Activated CD4-positive, CD25-positive, alpha-beta regulatory T cell treated with anti-CD3 and anti-CD28 coated beads, Interleukin-2, amount 50 U/mL, for 72 hours (primary cell): ENCODE data around the gene ST6GAL1.
"Not testable (repeated sequence)": the region's sequence is repeated elsewhere in the genome, so short reads cannot be mapped to it uniquely, and the experiment has no call there.

Source experiments
- DNase-seq: peaks from one replicate; pipeline ENCODE4 v3.0.0; 2021

The ST6GAL1 gene

GRCh38 chr3:187025254-187025655 lies 94.9 kb downstream of the ST6GAL1 start:
- DNase-seq: no peak

- peak; percentile 53 for DNase-seq
Observed at GRCh38 chr3:187025656-187026316, 95.5 kb downstream of the ST6GAL1 start.

DNA sequence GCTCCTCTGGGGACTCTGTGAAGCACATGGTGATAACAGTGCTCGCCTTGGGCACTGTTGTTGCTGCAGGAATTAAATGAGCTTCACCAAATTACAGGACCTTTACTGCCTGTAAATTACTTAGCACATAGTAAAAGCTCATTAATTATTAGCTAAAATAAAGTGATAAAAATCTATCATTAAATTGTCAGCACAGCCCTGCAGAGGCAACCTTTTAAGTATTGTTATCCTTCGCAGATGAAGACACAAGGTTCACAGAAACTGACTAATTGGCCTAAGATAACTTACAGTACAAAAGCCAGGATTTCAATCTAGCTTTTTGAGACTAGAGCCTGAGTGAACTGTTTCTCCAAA lies 96.0 kb downstream of the ST6GAL1 start:
- no peak for DNase-seq

GRCh38 chr3:187027531-187028278 lies 97.4 kb downstream of the ST6GAL1 start:
- peak; percentile 48 for DNase-seq

GRCh38 chr3:187031934-187032333 lies 101.6 kb downstream of the ST6GAL1 start:
- DNase-seq: no peak

DNA sequence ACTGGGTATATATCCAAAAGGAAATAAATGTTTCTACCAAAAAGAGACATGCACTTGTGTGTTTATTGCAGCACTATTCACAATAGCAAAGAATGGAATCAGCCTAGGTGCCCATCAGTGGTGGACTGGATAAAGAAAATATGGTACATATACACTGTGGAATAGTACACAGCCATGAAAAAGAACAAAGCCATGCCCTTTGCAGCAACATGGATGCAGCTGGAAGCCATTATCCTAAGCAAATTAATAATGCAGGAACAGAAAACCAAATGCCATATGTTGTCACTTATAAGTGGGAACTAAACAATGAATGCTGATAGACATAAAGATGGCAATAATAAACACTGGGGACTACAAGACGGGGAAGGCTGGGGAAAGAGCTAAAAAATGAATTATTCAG lies 106.1 kb downstream of the ST6GAL1 start:
- DNase-seq: no peak

DNA sequence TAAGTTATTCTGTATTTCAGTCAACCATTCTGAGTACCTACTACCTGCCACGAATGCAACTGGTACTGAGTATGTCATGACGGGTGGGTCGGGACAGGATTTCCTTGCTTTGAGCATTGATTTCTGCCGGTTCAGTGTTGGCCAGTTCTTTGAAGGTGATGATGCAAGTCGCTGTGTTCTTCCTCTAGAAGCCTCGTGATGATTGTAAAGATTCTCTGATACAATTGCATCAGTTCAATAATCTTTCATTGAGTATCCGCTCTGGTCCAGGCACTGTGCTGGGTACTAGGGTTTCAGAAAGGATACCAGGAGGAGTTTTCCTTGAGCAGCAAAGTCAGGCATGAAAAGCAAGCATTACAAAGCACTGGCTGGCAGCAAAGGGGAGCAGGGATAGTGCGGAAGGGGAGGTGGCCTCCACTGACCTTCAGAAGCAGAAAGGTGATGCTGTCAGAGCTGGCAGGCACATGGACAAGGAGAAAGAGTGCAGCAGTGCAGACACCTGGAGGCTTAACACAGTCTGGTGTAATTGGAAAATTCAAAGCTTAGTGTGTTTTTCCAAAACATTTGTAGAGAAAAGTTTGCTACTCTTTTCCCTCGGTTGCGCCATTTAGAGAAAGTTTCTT lies 108.9 kb downstream of the ST6GAL1 start:
- DNase-seq: no peak

DNA sequence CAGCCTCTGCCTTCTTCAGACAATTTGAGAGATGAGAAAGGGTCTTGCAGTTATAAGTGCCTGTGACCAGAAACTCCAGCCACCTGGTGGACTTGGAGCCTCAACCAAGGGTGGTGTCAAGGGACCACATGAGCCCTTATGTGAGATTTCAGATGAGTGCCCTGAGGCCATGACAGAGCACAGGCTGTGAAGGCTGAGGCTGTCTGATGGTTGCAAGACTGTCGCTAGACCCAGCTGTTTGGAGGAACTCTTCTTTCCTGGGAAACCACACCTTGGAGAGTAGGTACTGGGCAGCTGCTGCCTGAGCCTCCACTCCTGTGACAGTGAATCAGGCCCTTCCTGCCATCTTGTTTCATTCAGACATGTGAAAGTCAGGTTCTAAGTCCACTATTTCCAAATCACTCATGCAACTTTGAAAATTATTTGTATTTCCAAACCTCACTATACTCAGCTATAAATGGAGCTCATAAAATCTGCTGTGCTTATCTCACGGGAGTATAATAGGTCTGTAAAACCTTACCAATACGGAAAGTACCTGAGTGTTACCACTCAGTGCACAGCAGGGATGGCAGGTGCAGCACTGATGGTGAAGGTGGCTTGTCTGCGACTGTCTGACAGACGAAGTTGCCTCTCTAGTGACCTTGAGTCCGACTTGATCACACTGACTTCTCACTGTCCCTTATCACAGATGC lies 109.5 kb downstream of the ST6GAL1 start:
- no peak for DNase-seq

- DNase-seq: no peak
Observed at GRCh38 chr3:187040516-187041361, 110.4 kb downstream of the ST6GAL1 start.

DNA sequence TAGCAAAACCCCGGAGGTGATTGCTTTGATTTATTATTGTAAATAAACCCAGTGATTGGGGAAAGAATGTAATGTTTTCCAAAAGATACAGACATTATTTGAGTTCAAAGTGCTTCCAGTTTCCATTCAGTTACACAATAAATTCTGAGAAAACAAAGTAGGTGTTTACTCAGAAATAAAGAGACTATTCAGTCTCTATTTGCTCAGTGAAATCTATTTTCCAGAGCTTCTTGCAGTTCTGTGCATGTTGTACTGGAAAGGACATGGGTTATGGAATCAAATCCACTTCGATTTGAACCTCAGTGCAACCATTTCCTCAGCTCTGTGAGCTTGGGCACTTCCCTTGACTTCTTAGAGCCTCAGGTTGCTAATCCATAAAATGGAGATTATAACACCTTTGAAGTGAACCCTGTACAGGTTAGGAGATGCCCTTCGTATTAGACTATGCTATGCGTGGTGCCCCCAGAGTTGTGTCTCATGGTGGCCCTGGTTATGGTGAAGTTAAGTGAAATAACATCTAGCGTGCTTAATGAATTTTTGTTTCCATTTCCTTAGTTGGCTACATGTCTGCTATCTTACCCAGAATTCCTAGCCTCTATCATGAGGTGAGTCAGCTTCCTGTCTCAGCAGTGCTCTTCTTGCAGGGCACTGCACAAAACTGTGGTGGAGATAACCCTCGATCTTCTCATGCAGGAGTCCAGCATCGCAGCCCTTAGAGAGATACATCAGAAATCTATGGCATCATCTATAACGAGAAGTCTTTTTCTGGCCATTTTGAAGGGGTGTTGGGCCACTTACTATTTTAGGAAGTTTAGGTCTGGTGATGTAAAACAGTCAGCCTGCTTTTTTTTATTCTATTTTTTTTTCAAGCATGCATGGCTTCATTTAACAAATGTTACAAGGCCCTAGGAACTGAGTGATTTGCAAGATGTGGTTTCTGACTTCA lies 111.3 kb downstream of the ST6GAL1 start:
- DNase-seq: no peak

- DNase-seq: no peak
Observed at GRCh38 chr3:187042346-187042745, 112.0 kb downstream of the ST6GAL1 start.

- DNase-seq: no peak
Observed at GRCh38 chr3:187042874-187043458, 112.6 kb downstream of the ST6GAL1 start.

GRCh38 chr3:187044206-187044605 lies 113.9 kb downstream of the ST6GAL1 start:
- no peak for DNase-seq

DNA sequence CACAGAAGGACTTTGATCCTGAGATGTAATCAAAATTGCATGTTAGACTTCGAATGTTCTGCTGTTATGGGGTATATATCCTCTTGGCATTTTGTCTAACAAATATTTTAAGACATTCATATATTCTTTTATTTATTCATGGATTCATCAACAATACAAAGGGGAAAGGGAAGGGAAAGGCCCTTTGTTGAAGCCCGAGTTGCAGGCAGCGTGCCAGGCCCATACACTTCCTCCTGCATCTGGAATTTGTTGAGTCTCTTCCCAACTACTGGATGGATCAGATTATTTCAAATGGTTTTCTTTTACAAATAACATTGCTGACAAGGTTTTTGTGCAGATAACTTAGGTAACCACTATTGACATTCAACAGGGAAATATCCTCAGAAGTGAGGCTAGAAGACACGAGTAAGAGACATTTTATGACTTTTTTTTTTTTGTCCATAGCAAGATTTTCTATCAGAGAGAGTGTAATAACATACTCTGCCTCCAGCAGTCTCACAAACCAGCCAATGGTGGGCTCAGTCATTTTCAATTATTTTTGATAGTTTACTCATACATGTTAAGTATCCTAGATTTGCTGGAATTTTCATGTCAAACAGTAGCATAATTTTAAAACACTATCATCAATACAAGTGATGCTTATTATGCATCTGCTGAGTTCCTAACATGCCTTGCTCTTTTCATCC lies 114.7 kb downstream of the ST6GAL1 start:
- DNase-seq: no peak

- DNase-seq: no peak
Observed at GRCh38 chr3:187046033-187046432, 115.7 kb downstream of the ST6GAL1 start.

GRCh38 chr3:187049462-187050101 lies 119.3 kb downstream of the ST6GAL1 start:
- no peak for DNase-seq

GRCh38 chr3:187051066-187051465 lies 120.7 kb downstream of the ST6GAL1 start:
- DNase-seq: no peak

DNA sequence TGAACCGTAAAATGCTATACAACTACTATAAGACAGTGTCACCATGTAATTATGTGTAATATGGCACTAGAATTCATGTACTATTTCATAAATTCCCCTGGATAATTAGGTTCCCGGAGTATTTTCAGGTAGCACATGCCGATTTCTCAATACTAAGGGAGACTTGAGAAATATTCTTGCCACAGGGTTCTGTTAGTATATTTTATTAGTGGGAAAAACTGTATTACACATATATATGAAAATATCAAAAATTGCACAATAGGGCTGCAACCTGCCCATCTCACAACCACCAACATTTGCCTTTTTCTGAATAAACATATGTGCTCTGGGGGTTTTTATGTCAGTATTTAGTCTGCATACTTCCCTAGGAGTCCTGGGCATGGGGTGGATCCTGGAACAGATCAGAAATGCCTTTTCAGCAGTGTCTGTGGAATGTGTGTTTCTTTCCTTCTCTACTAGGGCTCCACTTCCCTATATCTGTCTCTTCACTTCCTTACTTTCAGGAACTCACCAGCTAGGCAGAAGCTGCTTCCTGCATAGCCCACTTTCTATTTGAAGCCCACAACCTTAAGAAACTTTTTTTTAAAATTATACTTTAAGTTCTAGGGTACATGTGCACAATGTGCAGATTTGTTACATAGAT lies 121.5 kb downstream of the ST6GAL1 start:
- no peak for DNase-seq

DNA sequence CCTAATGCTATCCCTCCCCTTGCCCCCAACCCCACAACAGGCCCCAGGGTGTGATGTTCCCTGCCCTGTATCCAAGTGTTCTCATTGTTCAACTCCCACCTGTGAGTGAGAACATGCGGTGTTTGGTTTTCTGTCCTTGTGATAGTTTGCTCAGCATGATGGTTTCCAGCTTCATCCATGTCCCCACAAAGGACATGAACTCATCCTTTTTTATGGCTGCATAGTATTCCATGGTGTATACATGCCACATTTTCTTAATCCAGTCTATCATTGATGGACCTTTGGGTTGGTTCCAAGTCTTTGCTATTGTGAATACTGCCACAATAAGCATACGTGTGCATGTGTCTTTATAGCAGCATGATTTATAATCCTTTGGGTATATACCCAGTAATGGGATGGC lies 122.1 kb downstream of the ST6GAL1 start:
- DNase-seq: not testable (repeated sequence)
